Renal cortical epithelial cell (primary cell): Measurements from ENCODE around the gene ESRRA. TPM values are rescaled to one million over a fixed set of nuclear protein-coding genes. Genes with fewer than 3 reads are reported as not detected.

Experiments used
- total RNA-seq: library from RNA; depleted of rRNA; stranded (reverse); fragments of >200 nt; gene quantifications from 2 replicates; pipeline ENCODE4 v1.2.3, GENCODE V29; 2014

The ESRRA gene
- total RNA-seq, 1 donor from 2014 or later = 54.0 TPM

Other genes starting within 250 kb of the ESRRA start
- 9.3 and 18.4 TPM in 2 replicates for gene MACROD1, start 139.4 kb upstream of the ESRRA start, total RNA-seq
- gene STIP1, start 119.4 kb upstream of the ESRRA start, total RNA-seq = 174 and 201 TPM in 2 replicates
- gene FERMT3, start 98.8 kb upstream of the ESRRA start, total RNA-seq = 0.17 TPM in 1 of 2 replicates, not detected in the other
- gene TRPT1, start 79.3 kb upstream of the ESRRA start, total RNA-seq = 37.0 and 68.8 TPM in 2 replicates
- 39.2 and 107 TPM in 2 replicates for gene NUDT22, start 79.2 kb upstream of the ESRRA start, total RNA-seq
- 2.6 and 9.2 TPM in 2 replicates for gene DNAJC4, start 75.0 kb upstream of the ESRRA start, total RNA-seq
- gene VEGFB, start 70.9 kb upstream of the ESRRA start, total RNA-seq = 6.1 and 14.7 TPM in 2 replicates
- gene FKBP2, start 64.4 kb upstream of the ESRRA start, total RNA-seq = 57.5 and 64.3 TPM in 2 replicates
- 131 and 369 TPM in 2 replicates for gene PPP1R14B, start 58.6 kb upstream of the ESRRA start, total RNA-seq
- gene PLCB3, start 54.0 kb upstream of the ESRRA start, total RNA-seq = 29.7 and 44.3 TPM in 2 replicates
- 66.7 and 93.4 TPM in 2 replicates for gene BAD, start 20.9 kb upstream of the ESRRA start, total RNA-seq
- 9.9 and 18.9 TPM in 2 replicates for gene GPR137, start 19.7 kb upstream of the ESRRA start, total RNA-seq
- not detected in 2 replicates for gene KCNK4, start 14.2 kb upstream of the ESRRA start, total RNA-seq
- not detected in 2 replicates for gene CATSPERZ, start 5.2 kb upstream of the ESRRA start, total RNA-seq
- gene TRMT112, start 12.0 kb downstream of the ESRRA start, total RNA-seq = 96.8 and 278 TPM in 2 replicates
- gene PRDX5, start 12.6 kb downstream of the ESRRA start, total RNA-seq = 209 and 400 TPM in 2 replicates
- gene CCDC88B, start 34.7 kb downstream of the ESRRA start, total RNA-seq = 0.55 and 2.4 TPM in 2 replicates
- 46.0 and 49.3 TPM in 2 replicates for gene RPS6KA4, start 53.6 kb downstream of the ESRRA start, total RNA-seq